ENCODE results near the gene HRCT1. TPM values are rescaled to one million over a fixed set of nuclear protein-coding genes. Genes with fewer than 3 reads are reported as not detected.
"Not testable (repeated sequence)": the region's sequence is repeated elsewhere in the genome, so short reads cannot be mapped to it uniquely, and the experiment has no call there.

HRCT1 gene
- total RNA-seq, 1 experiment from 2014 or later = 0.21 TPM

- Histone ChIP-seq H3K27me3 (ENCODE audit: control insufficient read depth, insufficient read depth, low read length) (no peaks in the 10 kb centered on the region), H3K4me3 (ENCODE audit: insufficient read depth, low read depth, low read length) (no peak overlapping the region), H3K36me3 (replicated peaks; ENCODE audit: control insufficient read depth, insufficient read depth, low read length) (no peaks in the 10 kb centered on the region)
- DNase-seq = no peak
These were observed 12.8 kb downstream of the HRCT1 start for GRCh38 chr9:35918780-35919179.

GRCh38 chr9:35919212-35920008, 13.4 kb downstream of the HRCT1 start:
- no peak for DNase-seq
- H3K36me3 ChIP-seq (replicated peaks; ENCODE audit: control insufficient read depth, insufficient read depth, low read length) = no peaks in the 10 kb centered on the region
- no peak overlapping the region for H3K4me3 ChIP-seq (ENCODE audit: insufficient read depth, low read depth, low read length)
- H3K27me3 ChIP-seq (ENCODE audit: control insufficient read depth, insufficient read depth, low read length) = no peaks in the 10 kb centered on the region

- Histone ChIP-seq H3K27me3 (ENCODE audit: control insufficient read depth, insufficient read depth, low read length) (no peaks in the 10 kb centered on the region), H3K4me3 (ENCODE audit: insufficient read depth, low read depth, low read length) (no peak overlapping the region), H3K36me3 (replicated peaks; ENCODE audit: control insufficient read depth, insufficient read depth, low read length) (no peaks in the 10 kb centered on the region)
- peak; percentile 9 for DNase-seq
These were observed 14.1 kb downstream of the HRCT1 start for GRCh38 chr9:35920051-35920620.

- DNase-seq = no peak
- Histone ChIP-seq H3K27me3 (ENCODE audit: control insufficient read depth, insufficient read depth, low read length) (no peaks in the 10 kb centered on the region), H3K4me3 (ENCODE audit: insufficient read depth, low read depth, low read length) (no peak overlapping the region), H3K36me3 (replicated peaks; ENCODE audit: control insufficient read depth, insufficient read depth, low read length) (no peaks in the 10 kb centered on the region)
These were observed 17.6 kb downstream of the HRCT1 start for GRCh38 chr9:35923598-35923926.

GRCh38 chr9:35923927-35924763, 18.1 kb downstream of the HRCT1 start:
- H3K4me3 ChIP-seq (ENCODE audit: insufficient read depth, low read depth, low read length) = no peak overlapping the region
- no peak for DNase-seq
- no peaks in the 10 kb centered on the region for H3K36me3 ChIP-seq (replicated peaks; ENCODE audit: control insufficient read depth, insufficient read depth, low read length)
- H3K27me3 ChIP-seq (ENCODE audit: control insufficient read depth, insufficient read depth, low read length) = no peaks in the 10 kb centered on the region

GRCh38 chr9:35928591-35929452, 22.8 kb downstream of the HRCT1 start:
- Histone ChIP-seq H3K36me3 (replicated peaks; ENCODE audit: control insufficient read depth, insufficient read depth, low read length) (no peaks in the 10 kb centered on the region), H3K4me3 (ENCODE audit: insufficient read depth, low read depth, low read length) (no peak overlapping the region), H3K27me3 (ENCODE audit: control insufficient read depth, insufficient read depth, low read length) (no peaks in the 10 kb centered on the region)
- DNase-seq = no peak

GRCh38 chr9:35929453-35929718, 23.4 kb downstream of the HRCT1 start:
- Histone ChIP-seq H3K27me3 (ENCODE audit: control insufficient read depth, insufficient read depth, low read length) (no peaks in the 10 kb centered on the region), H3K36me3 (replicated peaks; ENCODE audit: control insufficient read depth, insufficient read depth, low read length) (no peaks in the 10 kb centered on the region), H3K4me3 (ENCODE audit: insufficient read depth, low read depth, low read length) (no peak overlapping the region)
- DNase-seq = no peak

GRCh38 chr9:35930521-35930920, 24.5 kb downstream of the HRCT1 start:
- Histone ChIP-seq H3K4me3 (ENCODE audit: insufficient read depth, low read depth, low read length) (no peak overlapping the region), H3K27me3 (ENCODE audit: control insufficient read depth, insufficient read depth, low read length) (no peaks in the 10 kb centered on the region), H3K36me3 (replicated peaks; ENCODE audit: control insufficient read depth, insufficient read depth, low read length) (no peaks in the 10 kb centered on the region)
- DNase-seq = no peak

GRCh38 chr9:35930989-35931388, 25.0 kb downstream of the HRCT1 start:
- H3K36me3 ChIP-seq (replicated peaks; ENCODE audit: control insufficient read depth, insufficient read depth, low read length) = no peaks in the 10 kb centered on the region
- H3K4me3 ChIP-seq (ENCODE audit: insufficient read depth, low read depth, low read length) = no peak overlapping the region
- DNase-seq = no peak
- H3K27me3 ChIP-seq (ENCODE audit: control insufficient read depth, insufficient read depth, low read length) = no peaks in the 10 kb centered on the region

- DNase-seq = no peak
- no peak overlapping the region for H3K4me3 ChIP-seq (ENCODE audit: insufficient read depth, low read depth, low read length)
- no peaks in the 10 kb centered on the region for H3K27me3 ChIP-seq (ENCODE audit: control insufficient read depth, insufficient read depth, low read length)
- no peaks in the 10 kb centered on the region for H3K36me3 ChIP-seq (replicated peaks; ENCODE audit: control insufficient read depth, insufficient read depth, low read length)
These were observed 26.7 kb downstream of the HRCT1 start for GRCh38 chr9:35932735-35933134.

- no peak for DNase-seq
- H3K36me3 ChIP-seq (replicated peaks; ENCODE audit: control insufficient read depth, insufficient read depth, low read length) = no peaks in the 10 kb centered on the region
- H3K4me3 ChIP-seq (ENCODE audit: insufficient read depth, low read depth, low read length) = no peak overlapping the region
- no peaks in the 10 kb centered on the region for H3K27me3 ChIP-seq (ENCODE audit: control insufficient read depth, insufficient read depth, low read length)
These were observed 27.6 kb downstream of the HRCT1 start for GRCh38 chr9:35933550-35934067.

GRCh38 chr9:35934069-35934468, 28.1 kb downstream of the HRCT1 start:
- not testable (repeated sequence) for H3K27me3 ChIP-seq (ENCODE audit: control insufficient read depth, insufficient read depth, low read length); H3K4me3 ChIP-seq (ENCODE audit: insufficient read depth, low read depth, low read length); H3K36me3 ChIP-seq (replicated peaks; ENCODE audit: control insufficient read depth, insufficient read depth, low read length); DNase-seq

GRCh38 chr9:35935261-35935660, 29.3 kb downstream of the HRCT1 start:
- DNase-seq = no peak
- H3K36me3 ChIP-seq (replicated peaks; ENCODE audit: control insufficient read depth, insufficient read depth, low read length) = no peaks in the 10 kb centered on the region

GRCh38 chr9:35935755-35936509, 29.9 kb downstream of the HRCT1 start:
- DNase-seq = no peak
- Histone ChIP-seq H3K27me3 (ENCODE audit: control insufficient read depth, insufficient read depth, low read length) (no peaks in the 10 kb centered on the region), H3K36me3 (replicated peaks; ENCODE audit: control insufficient read depth, insufficient read depth, low read length) (no peaks in the 10 kb centered on the region), H3K4me3 (ENCODE audit: insufficient read depth, low read depth, low read length) (no peak overlapping the region)

More at GRCh38 chr9:35935261-35935660, 29.3 kb downstream of the HRCT1 start:
- Histone ChIP-seq H3K27me3 (ENCODE audit: control insufficient read depth, insufficient read depth, low read length) (no peaks in the 10 kb centered on the region), H3K4me3 (ENCODE audit: insufficient read depth, low read depth, low read length) (no peak overlapping the region)
